Loucy (cell line): ENCODE measurements around the gene RND1.

Experiments
- H2AFZ ChIP-seq: fragments of 200-600 bp; sonication (generic); 2 replicates; pipeline ENCODE4 v1.6.0; 2016; ENCODE audit warnings: antibody characterized with exemption, mild to moderate bottlenecking, low read length, moderate library complexity
- H3F3A ChIP-seq: fragments of 200-600 bp; 2 replicates; pipeline ENCODE4 v1.6.0; 2016; ENCODE audit warnings: antibody characterized with exemption, low read depth, mild to moderate bottlenecking
- H3K27me3 ChIP-seq: fragments of 200-600 bp; sonication (generic); 2 replicates; pipeline ENCODE4 v1.6.1; 2014; ENCODE audit warnings: low read length, mild to moderate bottlenecking; ENCODE audit not compliant: insufficient read depth, poor library complexity, severe bottlenecking
- H3K36me3 ChIP-seq: fragments of 200-600 bp; sonication (generic); 2 replicates; pipeline ENCODE4 v1.6.1; 2016; ENCODE audit warnings: low read length; ENCODE audit not compliant: insufficient read depth
- H3K4me1 ChIP-seq: fragments of 200-600 bp; sonication (generic); 2 replicates; pipeline ENCODE4 v1.5.1; 2014; ENCODE audit warnings: low read length, mild to moderate bottlenecking; ENCODE audit not compliant: insufficient read depth, poor library complexity, severe bottlenecking
- H3K4me2 ChIP-seq: fragments of 200-600 bp; sonication (generic); 2 replicates; pipeline ENCODE4 v1.6.0; 2014; ENCODE audit warnings: antibody characterized with exemption, low read length, low read depth, mild to moderate bottlenecking; ENCODE audit not compliant: poor library complexity, severe bottlenecking
- H3K4me3 ChIP-seq: fragments of 200-600 bp; sonication (generic); 2 replicates; pipeline ENCODE4 v1.5.1; 2014; ENCODE audit warnings: low read length, mild to moderate bottlenecking, mixed read lengths; ENCODE audit not compliant: poor library complexity, severe bottlenecking
- H3K79me2 ChIP-seq: fragments of 200-600 bp; sonication (generic); 2 replicates; pipeline ENCODE4 v1.6.1; 2014; ENCODE audit warnings: low read length; ENCODE audit not compliant: insufficient read depth
- H3K9ac ChIP-seq: fragments of 200-600 bp; sonication (generic); 2 replicates; pipeline ENCODE4 v1.6.0; 2014; ENCODE audit warnings: mild to moderate bottlenecking, low read depth, low read length, moderate library complexity; ENCODE audit not compliant: poor library complexity, severe bottlenecking
- H3K9me2 ChIP-seq: fragments of 200-600 bp; sonication (generic); replicated peaks from 2 replicates; pipeline ENCODE4 v1.6.1; 2016; ENCODE audit warnings: low read depth, low read length, mixed read lengths
- H3K9me3 ChIP-seq: fragments of 200-600 bp; sonication (generic); 2 replicates; pipeline ENCODE4 v1.6.1; 2014; ENCODE audit warnings: mild to moderate bottlenecking, antibody characterized with exemption, low read length, low read depth; ENCODE audit not compliant: insufficient read depth
- H4K20me1 ChIP-seq: fragments of 200-600 bp; sonication (generic); 2 replicates; pipeline ENCODE4 v1.6.0; 2014; ENCODE audit warnings: antibody characterized with exemption, low read length, mild to moderate bottlenecking; ENCODE audit not compliant: insufficient read depth, poor library complexity, severe bottlenecking
- EZH2phosphoT487 ChIP-seq: fragments of 200-600 bp; IDR thresholded peaks from 2 replicates; pipeline ENCODE4 v1.6.1; 2018; ENCODE audit warnings: antibody characterized with exemption, mild to moderate bottlenecking, moderate library complexity, borderline replicate concordance
- TF ChIP-seq, protein P1 (sequence below): fragments of 200-600 bp; sonication (generic); conservative IDR thresholded peaks from 2 replicates; pipeline ENCODE4 v1.5.1; 2014; ENCODE audit warnings: mild to moderate bottlenecking, antibody characterized with exemption, low read length

RND1 gene

DNA sequence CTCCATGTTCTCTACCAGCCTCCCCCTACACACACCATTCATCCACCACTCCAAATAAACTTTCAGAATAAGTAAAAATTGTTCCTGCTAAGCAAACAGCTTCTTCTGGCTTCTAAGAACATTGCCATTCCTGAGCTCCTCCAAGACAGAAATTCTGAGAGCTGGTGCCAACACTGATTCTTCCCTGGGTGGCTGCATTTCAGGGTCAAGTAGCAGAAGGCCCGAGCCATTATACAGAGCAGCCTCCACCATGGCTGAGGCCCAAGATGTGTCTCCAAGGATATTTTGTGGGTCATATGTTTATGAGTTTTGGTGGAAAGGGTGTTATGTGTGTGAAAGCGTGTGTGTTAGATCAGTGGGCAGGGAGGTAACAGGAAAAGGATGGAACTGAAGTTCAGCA is 3.5 kb upstream of the RND1 start:
- H4K20me1 ChIP-seq, result no peaks in the 10 kb centered on the region
- H3K36me3 ChIP-seq, result no peaks in the 10 kb centered on the region
- no peak overlapping the region for H3K9ac ChIP-seq
- no peaks in the 10 kb centered on the region for H3K9me2 ChIP-seq
- TF ChIP-seq EZH2phosphoT487, result no peak
- TF ChIP-seq, protein P1, sequence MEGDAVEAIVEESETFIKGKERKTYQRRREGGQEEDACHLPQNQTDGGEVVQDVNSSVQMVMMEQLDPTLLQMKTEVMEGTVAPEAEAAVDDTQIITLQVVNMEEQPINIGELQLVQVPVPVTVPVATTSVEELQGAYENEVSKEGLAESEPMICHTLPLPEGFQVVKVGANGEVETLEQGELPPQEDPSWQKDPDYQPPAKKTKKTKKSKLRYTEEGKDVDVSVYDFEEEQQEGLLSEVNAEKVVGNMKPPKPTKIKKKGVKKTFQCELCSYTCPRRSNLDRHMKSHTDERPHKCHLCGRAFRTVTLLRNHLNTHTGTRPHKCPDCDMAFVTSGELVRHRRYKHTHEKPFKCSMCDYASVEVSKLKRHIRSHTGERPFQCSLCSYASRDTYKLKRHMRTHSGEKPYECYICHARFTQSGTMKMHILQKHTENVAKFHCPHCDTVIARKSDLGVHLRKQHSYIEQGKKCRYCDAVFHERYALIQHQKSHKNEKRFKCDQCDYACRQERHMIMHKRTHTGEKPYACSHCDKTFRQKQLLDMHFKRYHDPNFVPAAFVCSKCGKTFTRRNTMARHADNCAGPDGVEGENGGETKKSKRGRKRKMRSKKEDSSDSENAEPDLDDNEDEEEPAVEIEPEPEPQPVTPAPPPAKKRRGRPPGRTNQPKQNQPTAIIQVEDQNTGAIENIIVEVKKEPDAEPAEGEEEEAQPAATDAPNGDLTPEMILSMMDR, result no peak
- no peak overlapping the region for H2AFZ ChIP-seq
- peaks cover 11% of the 10 kb centered on the region for H3K4me1 ChIP-seq
- no peaks in the 10 kb centered on the region for H3F3A ChIP-seq
- H3K27me3 ChIP-seq, result no peaks in the 10 kb centered on the region
- no peaks in the 10 kb centered on the region for H3K79me2 ChIP-seq
- H3K4me2 ChIP-seq, result no peak overlapping the region
- no peaks in the 10 kb centered on the region for H3K9me3 ChIP-seq
- H3K4me3 ChIP-seq, result no peak overlapping the region

DNA sequence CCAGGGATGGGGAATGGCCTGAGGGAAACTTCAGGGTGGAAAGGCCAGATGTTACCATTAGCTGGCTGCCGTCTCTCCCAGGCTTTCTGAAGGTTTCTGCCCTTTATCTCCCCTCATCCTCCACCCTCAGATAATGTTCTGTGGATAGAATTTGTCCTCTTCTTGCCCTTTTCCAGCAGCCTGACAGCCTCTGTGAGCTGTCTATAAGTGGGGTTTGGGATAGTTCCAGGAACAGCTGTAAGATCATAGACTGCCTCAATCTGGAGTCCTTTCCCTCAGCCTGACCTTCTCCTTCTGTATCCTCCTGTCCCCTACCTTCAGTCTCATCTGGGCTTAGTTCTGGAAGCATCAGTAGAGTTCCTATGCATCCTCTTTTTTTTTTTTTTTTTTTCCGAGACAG is 2.8 kb upstream of the RND1 start:
- Histone ChIP-seq H2AFZ (no peak overlapping the region), H3K4me2 (no peak overlapping the region), H3K9ac (no peak overlapping the region)

DNA sequence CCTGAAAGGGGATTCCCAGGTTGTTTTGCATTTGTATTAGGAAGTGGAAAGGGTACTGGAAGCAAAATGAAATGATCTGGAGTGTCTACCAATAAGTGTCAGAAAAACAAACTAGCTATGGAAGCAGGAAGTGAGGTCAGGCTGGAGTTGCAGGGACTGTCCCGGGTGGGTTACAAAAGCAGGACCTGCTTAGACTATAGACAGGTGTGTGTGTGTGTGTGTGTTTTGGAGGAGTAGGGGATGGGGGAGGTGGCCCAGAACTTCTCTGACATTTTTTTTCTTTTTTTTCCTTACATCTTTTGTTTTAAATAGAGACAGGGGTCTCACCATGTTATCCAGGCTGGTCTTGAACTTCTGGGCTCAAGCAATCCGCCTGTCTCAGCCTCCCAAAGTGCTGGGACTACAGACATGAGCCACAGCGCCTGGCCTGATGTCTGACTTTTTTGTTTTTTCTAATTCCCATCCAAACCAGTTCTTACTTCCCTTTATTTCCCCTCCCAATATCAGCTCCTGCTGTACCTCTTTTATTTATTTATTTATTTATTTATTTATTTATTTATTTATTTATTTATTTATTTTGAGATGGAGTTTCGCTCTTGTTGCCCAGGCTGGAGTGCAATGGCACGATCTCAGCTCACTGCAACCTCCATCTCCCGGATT is 512 bp upstream of the RND1 start:
- no peaks in the 10 kb centered on the region for H3K9me3 ChIP-seq
- H3K4me1 ChIP-seq, result peaks cover 11% of the 10 kb centered on the region
- no peaks in the 10 kb centered on the region for H3K9me2 ChIP-seq
- TF ChIP-seq, protein P1, result no peak
- no peak for TF ChIP-seq EZH2phosphoT487
- H3F3A ChIP-seq, result no peaks in the 10 kb centered on the region
- H3K27me3 ChIP-seq, result no peaks in the 10 kb centered on the region
- H3K36me3 ChIP-seq, result no peaks in the 10 kb centered on the region
- H3K4me3 ChIP-seq, result peak overlapping the region; percentile 76
- H3K79me2 ChIP-seq, result no peaks in the 10 kb centered on the region
- peak overlapping the region; percentile 67 for H3K9ac ChIP-seq
- peak overlapping the region; percentile 87 for H2AFZ ChIP-seq
- no peaks in the 10 kb centered on the region for H4K20me1 ChIP-seq
- H3K4me2 ChIP-seq, result peak overlapping the region; percentile 82

More for the DNA sequence above, 2.8 kb upstream of the RND1 start:
- Histone ChIP-seq H3K4me1 (peaks cover 11% of the 10 kb centered on the region), H3K9me3 (no peaks in the 10 kb centered on the region), H3K9me2 (no peaks in the 10 kb centered on the region), H3F3A (no peaks in the 10 kb centered on the region), H3K36me3 (no peaks in the 10 kb centered on the region), H3K4me3 (no peak overlapping the region), H4K20me1 (no peaks in the 10 kb centered on the region), H3K79me2 (no peaks in the 10 kb centered on the region), H3K27me3 (no peaks in the 10 kb centered on the region)
- TF ChIP-seq, protein P1, result no peak
- no peak for TF ChIP-seq EZH2phosphoT487
